Vagina (tissue), 2 donors: Measurements from ENCODE around the gene MFSD12.

Experiments
- CTCF ChIP-seq, 3 experiments: fragments of 450-650 bp in 2 of 3; fragments of 200-600 bp in 1 of 3; sonication (generic) in 1 of 3; IDR thresholded peaks; one replicate each; pipeline ENCODE4 v1.5.1; 2017 to 2019; ENCODE audit warnings: antibody characterized with exemption in 3 of 3, mild to moderate bottlenecking in 2 of 3, moderate library complexity in 2 of 3
- POLR2A ChIP-seq, 2 donors: fragments of 450-650 bp; IDR thresholded peaks; one replicate each; pipeline ENCODE4 v1.6.1; 2017; ENCODE audit warnings: antibody characterized with exemption in 2 of 2, mild to moderate bottlenecking in 2 of 2, moderate library complexity in 2 of 2
- POLR2AphosphoS5 ChIP-seq, 2 donors: sonication (generic); formaldehyde crosslinking; IDR thresholded peaks; one replicate each; pipeline ENCODE4 v1.9.0; 2017; ENCODE audit warnings: antibody characterized with exemption in 2 of 2, mild to moderate bottlenecking in 2 of 2, low read depth in 1 of 2; ENCODE audit not compliant: insufficient read depth in 1 of 2

GRCh38 chr19:3572132-3572854 is 14.9 kb upstream of the MFSD12 start:
- TF ChIP-seq CTCF (IDR thresholded peaks at IDR 0.05) (no peak), POLR2A (IDR thresholded peaks at IDR 0.05) (no peak), POLR2AphosphoS5 (IDR thresholded peaks at IDR 0.05; ENCODE audit: insufficient read depth in 1 of 2, low read depth in 1 of 2) (peak; percentile 66 to 74)
